ENCODE measurements around the gene ATP13A3.

The ATP13A3 gene

DNA sequence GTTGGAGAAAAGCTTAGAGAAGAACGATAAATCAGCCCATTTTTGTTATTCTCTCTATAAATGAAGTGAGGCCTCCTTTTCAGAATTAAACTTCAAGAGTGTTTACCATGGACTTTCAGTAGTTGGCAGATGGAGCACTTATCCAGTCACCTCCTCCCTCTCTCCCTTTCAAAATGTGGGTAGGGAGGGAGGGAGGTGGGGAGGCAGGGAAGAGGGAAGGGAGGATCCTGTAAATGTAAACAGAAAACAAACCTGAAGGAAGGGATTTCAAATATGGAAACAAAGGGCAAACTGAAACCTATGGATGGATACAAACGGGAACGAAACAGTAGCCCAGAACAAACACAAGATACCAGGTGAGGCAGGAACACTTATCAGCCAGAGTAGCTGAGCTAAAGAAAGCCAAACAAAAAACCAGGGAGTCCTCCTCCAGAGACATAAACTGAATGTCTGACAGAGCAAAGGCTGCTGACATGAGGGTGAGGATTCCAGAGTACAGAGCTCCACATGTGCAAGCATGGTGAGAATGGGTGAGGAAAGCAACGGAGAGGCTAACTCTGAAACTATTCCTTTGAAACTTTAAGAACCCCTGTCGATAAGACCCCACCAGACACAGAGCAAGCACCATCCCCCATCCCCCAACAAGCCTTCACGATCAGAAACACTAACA, 46.8 kb downstream of the ATP13A3 start:
- peak; percentile 13 to 52 for DNase-seq

DNA sequence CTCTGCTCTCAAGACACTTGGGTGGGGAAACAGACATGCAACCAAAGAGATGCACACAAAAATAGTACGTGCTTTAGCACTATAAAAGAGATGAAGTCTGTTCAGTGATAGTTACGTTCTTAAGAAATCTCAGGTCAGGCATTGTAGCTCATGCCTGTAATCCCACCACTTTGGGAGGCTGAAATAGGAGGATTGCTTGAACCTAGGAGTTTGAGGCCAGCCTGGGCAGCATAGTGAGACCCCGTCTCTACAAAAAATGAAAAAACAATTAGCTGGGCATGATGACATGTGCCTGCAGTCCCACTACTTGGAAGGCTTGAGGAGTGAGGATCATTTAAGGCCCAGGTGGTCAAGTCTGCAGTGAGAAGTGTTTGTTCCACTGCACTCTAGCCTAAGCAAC, 52.3 kb downstream of the ATP13A3 start:
- no peak for DNase-seq

DNA sequence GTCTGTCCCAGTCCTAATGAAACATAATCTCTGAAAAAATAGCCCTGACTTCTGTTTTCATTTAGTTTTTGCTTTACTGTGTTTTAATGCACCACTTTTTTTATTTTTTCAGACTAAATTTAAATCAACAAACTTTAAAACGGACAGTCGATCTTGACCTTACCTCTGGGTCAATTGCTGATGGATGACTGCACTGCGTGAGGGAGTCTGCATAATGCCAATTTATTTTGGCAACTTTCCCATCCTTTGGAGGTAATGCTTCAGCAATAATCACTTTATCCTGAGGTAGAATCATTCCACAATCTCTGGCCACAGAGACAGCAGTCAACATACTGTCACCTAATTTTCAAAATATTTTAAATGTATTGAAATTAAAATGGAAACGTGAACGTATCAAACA, 55.2 kb downstream of the ATP13A3 start:
- DNase-seq, result peak in 1 of 2 experiments; percentile 50

DNA sequence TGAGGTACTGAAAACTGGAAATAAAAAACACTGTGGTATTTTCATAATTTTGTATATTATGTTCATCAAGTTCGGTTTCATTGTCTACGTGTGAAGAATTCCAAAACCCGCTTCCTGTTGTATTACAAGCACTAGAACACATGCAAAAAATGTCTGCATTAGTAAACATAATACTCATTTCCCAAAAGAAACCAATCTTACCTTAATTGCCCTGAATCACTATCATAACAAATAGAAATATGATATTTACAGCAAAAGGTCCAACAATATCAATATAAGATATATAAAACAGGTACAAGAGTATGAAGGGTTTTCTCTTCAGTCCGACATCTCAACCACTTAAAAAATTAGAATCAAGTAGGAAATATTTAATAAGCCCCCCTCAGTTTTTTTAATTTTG, 61.4 kb downstream of the ATP13A3 start:
- DNase-seq, result no peak

DNA sequence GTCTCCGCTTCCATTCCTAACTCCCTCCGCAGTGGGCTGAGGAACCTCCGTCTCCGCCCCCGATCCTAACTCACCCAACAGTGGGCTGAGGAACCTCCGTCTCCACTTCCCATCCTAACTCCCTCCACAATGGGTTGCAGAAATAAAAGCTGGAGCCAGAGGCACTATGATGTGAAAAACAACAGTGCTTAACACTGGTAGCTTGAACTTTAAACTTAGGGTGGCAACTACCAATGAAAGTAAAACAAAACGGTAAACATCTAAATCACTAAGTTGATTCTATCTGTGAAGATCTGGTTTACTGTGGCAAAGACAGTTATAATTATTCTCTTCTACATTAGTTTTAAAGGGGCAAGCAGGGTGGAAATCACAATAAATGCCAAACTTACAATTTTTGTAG, 61.8 kb downstream of the ATP13A3 start:
- DNase-seq, result no peak

DNA sequence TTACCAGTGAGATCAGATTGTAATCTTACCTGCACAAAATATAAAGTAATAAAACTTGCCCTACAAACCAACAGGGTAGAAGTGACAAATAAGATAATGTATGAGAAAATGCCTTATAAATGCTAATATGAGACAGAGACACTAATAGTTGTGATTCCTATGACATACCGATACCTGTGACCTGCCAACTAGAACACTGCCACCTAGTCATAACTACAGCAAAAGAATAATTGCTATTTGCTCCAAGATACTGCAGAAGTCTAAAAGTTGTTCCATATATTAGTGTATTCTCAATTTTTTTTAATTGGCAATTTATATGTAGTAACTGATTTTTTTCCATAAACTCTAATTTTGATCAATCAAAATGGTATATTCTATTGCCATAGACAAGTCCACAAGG, 62.4 kb downstream of the ATP13A3 start:
- no peak for DNase-seq

DNA sequence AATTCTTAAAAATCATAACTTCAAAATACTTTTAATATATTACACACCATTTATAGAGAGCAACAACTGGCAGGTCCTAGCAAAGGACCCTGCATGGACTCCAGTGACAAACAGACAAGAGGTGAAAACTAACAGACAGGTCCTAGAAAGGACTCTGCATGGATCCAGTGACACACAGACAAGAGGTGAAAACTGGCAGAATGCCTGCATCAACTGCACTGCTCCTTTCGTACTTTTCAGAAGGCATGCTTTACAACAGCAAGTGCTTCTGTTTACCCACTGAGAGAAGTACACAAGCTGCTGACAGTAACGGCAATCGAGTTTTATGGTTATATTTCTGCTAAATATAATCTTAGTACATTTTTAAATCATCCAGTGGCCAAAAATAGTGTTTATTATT, 63.5 kb downstream of the ATP13A3 start:
- peak in 1 of 2 experiments; percentile 48 for DNase-seq

DNA sequence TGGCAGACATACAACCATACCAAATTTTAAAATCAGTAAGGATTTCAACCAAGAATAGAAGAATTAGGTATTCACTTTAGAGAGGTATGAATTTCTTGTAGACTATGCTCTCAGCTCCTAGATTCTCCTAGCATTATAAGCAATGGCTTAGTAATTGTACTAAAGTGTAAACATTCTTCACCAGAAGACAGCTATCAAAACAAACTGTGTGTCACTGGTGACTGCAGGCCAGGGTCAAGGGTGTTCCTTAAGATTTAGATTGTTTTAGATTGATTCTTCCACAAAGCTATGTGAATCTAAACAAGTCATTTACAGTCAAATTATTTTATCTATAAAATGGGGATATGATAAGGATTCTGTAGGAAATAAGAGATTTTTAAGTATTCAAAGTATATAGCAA, 64.6 kb downstream of the ATP13A3 start:
- DNase-seq, result no peak

DNA sequence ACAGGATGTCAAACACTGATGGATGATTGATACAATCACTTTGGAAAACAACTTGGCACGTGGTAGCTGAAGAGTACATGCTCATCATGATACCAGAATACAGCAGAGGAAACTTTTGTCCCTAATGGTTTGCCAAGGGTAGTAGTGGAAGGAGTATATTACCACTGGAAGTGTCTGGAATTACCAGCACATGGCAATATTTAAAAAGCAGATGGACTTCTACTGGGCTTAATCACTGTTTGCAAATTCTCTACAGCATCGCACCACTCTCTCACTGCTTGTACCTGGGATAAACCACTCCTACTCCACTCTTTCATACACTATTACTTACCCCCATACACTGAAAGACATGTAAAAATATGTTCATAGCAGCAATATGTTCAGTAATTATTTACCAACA, 68.1 kb downstream of the ATP13A3 start:
- no peak for DNase-seq

DNA sequence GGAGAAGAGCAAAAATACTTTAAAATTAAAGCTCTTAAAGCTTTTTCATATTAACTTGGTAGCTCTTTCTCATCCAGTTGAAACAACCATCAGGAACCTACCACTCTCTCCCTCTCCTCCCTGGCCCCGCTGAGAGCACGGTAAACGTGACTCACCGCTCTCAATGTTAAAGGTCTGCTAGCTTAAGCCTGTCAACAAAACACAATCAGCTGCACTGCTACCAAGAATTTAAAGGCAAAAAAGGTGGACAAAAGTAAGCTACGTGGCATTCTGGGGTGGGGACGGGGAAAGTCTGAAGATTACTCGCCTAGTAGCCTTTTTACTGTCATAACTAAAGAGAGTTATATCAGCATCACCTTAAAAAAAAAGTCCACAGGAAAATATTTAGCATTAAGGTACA, 79.4 kb downstream of the ATP13A3 start:
- DNase-seq, result no peak

DNA sequence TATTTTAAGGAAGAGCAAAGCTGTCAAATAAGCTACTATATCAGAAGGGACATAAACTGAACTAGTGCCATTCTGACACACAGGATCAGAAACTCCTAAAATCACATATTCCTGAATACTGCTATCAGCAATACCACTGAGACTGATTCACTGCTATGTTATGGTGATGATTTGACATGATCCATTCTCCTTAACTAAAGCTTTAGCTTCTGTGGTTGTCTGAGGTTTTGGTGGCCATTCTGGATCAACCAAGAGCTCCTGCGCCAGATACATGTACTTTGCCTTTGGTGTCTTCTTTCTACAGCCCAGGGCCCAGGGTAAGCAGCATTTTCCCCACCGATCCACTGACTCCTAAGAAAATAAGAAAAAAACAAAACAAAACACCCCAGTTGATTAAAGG, 81.0 kb downstream of the ATP13A3 start:
- no peak for DNase-seq

DNA sequence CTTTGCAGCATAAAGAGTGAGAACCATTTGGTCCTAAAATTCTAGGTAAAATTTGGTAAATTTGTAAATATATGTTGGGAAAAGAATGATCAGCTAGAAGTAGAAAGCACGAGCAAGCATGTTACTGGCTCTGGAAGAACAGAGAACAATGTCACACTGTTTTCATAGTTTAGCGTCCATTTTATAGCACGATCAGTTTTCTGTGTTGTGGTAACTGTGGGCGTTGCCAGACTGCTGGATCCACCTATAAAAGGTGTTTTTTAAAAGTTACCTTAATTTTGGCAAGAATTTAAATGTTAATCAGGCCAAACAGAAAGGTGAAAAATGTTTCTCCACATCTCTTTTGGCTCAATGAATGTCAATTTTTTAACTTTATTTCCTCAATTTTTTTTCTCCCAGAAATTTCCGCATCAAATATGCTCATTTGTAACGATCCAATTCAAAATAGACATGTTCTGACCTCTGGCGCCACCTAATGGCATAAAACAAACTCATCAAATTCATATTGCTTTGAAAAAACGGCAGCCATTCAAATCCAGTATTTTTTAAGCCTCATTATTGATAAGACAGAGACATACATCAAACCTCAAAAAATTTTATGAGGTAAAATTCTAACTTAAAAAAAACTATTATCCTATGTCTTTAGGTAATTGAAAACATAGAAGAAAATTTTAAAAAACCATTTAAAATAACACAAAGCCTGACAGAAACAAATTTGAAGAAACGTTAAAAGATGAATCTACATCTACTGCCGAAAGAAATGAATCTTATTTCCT, 82.2 kb downstream of the ATP13A3 start:
- DNase-seq, result peak; percentile 83 to 87

DNA sequence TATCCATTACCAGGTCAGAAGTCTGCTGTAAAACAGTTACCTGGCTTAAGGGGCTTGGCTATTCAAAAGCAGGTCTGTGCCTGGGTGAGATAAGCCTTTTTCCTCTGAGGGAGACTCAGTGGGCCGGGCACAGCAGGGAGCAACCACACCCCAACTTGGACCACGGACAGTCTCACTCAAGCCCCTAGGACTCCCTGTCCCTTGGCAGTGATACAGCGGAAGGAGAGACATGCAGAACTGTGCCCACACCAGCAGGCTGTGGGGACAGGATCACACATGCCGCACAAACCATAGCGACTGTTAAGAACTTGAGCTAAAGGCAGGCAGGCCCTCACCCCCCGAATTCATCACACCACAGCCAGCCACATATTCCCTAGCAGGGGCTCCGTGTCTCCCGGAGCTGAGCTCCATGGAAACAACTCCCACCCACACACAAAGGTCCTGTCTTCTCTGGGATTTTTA, 84.9 kb downstream of the ATP13A3 start:
- DNase-seq, result no peak

DNA sequence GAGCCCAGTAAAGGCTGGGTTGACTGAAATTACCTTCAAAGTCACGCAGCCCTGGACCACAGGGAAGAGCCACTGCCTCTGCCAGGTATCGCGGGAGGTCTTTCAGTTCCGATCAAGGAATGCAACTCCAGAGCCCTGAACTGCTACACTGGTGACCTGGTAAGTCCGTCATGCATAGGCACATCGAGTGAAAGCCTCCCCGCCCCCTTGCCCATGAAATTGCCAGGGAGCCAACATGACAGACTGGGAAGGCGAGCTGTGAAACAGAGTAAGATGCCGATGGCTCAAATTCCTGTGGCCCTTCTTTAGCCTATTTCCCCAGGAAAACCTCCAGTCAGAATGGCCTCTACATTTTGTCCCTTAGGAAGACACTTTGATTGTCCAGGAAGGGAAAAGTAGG, 85.5 kb downstream of the ATP13A3 start:
- no peak for DNase-seq

DNA sequence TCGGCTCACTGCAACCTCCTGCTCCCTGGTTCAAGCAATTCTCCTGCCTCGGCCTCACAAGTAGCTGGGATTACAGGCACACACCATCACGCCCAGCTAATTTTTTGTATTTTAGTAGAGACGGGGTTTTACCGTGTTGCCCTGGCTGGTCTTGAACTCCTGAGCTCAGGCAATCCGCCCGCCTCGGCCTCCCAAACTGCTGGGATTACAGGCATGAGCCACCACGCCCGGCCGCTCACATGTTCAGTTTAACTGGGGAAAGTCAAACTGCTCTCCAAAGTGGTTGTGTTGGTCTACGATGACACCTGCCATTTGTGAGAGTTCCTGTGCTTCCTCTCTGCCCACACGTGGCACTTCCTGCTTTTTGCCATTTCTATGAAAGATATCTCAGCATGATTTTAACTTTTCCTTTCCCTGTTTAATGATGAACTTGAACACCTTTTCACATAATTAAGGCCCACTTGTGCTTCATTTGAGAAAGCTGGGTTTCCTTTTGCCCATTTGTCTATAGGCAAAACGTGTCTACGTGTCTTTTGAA, 86.9 kb downstream of the ATP13A3 start:
- peak in 1 of 2 experiments; percentile 16 for DNase-seq

DNA sequence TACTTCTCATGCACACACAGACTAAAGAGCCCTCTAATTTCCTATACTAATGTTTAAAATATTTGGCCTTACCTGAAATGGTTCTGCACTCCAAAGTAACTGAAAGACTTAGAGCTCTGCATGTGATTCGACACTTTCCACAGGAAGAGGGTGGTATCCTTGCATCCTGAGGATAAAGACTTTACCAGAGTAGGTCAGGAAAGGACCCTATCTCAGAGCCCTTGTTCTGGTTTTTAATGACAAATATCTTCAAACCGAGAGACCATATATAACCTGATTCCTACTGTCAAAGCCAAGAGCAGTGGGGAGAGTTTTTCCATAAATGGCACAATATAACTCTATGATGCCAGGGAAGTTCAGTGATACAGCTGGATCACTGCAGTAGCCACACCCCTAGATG, 87.6 kb downstream of the ATP13A3 start, which contains the start of gene GP5:
Gene GP5, minus strand, starts transcription at position 101 of the 400 bp plus-strand sequence. CDS start 984 bp downstream, outside the sequence.
- DNase-seq, result no peak

DNA sequence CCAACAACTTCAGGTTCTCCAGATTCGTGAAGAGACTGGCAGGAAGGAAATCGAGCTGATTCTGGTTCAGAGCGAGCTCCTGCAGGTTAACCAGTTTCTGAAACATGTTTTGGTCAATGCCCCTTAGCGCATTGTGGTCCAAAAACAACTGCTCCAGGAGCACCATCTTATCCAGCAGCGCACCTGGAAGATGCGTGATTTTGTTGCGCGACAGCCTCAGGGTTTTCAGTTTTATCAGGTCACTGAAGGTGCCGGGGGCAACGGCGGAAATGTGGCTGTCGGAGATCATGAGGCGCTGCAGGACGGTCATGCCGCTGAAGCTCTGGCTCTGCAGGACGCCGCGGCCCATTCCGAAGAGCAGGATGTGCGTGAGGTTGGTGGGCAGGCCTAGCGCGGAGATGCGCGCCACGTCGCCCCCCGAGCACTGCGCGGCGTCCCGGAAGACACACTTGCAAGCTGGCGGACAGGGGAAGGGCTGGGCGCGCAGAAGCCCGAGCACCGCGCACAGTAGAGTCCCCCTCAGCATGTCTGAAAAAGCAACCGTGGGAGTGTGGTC, 89.0 kb downstream of the ATP13A3 start:
- DNase-seq, result no peak

DNA sequence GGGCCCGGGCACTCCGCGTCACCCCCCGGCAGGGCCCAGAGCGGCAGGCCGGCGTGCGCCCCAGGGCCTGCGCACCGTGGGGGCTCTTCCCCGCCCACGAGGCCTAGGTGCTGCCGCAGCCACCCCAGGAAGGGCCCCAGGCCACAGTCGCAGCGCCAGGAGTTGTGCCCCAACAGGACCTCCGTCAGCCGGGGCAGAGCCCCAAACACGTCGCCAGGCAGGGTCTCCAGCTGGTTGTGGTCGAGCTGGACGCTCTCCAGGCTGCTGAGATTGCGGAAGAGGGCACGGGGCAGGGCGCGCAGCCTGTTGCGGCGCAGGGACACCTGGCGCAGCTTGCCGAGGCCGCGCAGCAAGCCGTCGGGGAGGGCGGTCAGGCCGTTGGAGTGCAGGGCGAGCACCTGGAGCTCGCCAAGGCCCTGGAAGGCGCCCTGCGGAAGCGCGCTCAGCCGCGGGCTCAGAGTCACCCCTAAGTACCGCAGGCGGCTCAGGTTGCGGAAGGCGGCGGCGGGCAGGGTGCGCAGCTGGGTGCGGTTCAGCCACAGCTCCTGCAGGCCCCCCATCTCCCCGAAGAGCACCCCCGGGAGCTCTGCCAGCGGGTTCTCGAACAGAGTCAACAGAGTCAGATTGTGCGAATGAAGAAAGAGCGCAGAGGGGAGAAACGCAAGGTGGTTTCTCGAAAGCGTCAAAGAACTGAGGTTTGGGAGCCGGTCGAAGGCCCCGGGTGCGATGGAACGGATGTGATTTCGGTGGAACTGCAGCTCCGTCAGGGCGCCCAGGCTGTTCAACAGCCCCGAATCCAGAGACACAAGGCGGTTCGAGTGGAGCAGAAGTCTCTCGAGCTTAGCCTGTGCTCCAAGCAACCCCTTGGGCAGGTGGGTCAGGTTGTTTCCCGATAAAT, 89.7 kb downstream of the ATP13A3 start:
- DNase-seq, result no peak

DNA sequence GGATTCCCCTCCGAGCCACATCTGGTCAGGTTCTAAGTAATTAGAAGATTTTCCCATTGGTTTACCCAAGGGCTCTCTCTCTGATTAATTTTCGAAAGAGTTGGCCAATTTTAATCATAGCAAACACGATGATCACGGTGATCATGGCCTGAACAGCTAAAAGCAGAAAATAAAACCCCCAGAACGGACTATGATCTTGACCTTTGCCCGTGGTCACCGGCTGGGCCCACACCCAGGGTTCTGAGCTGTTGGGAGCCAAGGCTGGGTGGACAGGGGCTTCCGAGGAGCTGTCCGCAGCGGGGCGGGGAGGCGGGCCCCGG, 90.3 kb downstream of the ATP13A3 start:
- DNase-seq, result no peak

DNA sequence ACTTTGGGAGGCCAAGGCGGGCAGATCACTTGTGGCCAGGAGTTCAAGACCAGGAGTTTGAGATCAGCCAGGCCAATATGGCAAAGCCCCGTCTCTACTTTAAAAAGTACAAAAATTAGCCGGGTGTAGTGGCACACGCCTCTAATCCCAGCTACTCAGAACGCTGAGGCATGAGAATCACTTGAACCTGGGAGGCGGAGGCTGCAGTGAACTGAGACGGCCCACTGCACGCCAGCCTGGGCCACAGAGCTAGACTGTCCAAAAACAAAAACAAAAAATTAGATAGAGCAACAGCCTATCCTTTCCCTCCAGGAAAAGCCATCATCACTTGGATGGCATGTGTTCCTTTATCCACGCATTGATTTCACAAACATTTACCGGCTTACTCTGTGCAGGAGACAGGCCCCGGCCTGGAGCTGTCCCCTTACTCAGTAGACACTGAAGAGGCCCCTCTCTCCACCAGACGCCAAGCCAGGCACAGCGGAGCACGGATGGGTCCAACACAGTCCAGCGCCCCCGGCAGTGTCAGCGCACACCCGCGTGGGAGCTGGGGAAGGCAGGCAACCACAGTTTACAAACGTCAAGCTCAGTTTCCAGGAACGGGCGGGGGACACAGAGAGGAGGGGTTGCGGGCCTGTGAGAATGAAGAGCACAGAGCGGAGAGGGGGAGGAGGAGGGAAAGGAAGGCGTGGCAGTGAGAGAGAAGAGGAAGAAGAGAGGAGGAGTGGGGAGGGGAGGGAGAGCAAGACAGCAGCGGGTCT, 90.8 kb downstream of the ATP13A3 start:
- no peak for DNase-seq

DNA sequence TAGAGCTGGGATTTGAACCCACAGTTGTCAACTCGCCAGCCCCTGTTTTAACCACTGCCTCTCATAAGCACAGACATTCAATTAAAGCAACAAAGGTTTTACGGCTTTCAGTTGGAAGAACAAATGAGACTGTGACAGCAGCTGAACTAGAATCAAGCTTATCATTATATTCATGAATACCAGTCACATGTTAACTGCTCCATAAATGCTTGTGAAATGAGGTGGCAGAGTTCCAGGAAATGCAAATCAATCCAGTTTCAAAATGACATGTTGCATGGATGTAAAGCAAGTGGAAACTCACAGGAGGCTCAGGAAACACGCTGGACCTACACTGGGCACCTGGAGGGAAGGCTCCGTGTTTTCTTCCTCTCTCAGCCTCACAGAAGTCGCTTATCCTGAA, 91.6 kb downstream of the ATP13A3 start:
- peak; percentile 93 to 99 for DNase-seq

DNA sequence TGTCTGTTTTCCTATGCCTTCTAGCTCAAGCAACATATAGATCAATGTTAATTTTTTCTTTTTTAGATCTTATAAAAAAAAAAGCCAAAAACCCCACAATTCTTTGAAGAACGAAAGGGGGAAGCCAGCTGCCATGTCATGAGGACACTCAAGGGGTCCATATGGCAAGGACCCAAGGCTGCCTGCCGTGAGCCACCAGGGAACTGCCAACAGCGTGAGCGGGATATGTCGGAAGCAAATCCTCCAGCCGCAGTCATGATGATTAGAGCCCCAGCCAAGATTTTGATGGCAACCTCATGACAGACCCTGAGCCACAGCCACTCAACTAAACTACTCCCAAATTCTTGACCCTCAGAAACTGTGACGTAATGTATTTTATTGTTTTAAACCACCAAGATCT, 94.2 kb downstream of the ATP13A3 start:
- peak in 1 of 2 experiments; percentile 33 for DNase-seq
